CD4-positive, alpha-beta T cell treated with Interleukin-21 for 1 hour (primary cell): ENCODE results near the gene RAD9A.

Source experiments
- DNase-seq: peaks from one replicate; pipeline ENCODE4 v3.0.0-alpha.2; 2020

RAD9A gene

GRCh38 chr11:67429038-67429668, 37.4 kb downstream of the RAD9A start:
- no peak for DNase-seq

GRCh38 chr11:67429722-67430121, 37.9 kb downstream of the RAD9A start:
- no peak for DNase-seq

- no peak for DNase-seq
Observed at GRCh38 chr11:67431346-67432249, 39.8 kb downstream of the RAD9A start.

- DNase-seq: no peak
Observed at GRCh38 chr11:67432655-67433349, 41.0 kb downstream of the RAD9A start.

DNA sequence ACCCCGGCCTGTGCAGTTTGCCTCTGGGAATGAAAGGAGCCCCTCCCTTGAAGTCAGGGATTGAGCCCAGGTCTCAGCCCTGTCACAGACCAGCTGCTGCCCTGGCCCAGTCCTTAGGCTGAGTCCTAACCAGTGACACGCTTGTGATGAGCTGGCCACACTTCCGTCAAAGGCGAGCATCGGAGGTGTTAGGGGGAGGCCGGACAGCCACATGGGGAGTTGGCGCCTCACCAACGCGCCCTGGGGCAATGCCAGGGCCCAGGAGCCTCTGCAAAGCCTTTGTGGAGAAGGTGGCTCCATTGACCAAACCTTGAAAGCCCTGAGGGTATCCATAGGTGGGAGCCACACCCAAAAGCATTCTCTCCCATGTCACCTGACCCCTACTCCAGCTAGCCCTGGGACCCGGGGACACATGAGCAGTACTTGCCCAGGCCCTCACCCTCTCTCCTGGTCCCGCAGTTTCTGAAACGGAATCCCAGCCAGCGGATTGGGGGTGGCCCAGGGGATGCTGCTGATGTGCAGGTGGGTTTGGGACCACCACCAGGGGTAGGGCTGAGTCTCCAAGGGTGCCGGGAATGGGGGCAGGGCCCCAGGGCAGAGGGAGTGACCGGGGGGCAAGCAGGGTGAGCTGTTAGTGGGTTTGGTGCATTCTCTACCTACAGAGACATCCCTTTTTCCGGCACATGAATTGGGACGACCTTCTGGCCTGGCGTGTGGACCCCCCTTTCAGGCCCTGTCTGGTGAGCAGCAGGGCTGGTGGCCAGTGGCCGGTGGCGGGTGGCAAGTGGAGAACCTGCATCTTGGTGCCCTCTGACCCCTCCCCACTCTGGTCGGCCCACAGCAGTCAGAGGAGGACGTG, 42.0 kb downstream of the RAD9A start:
- DNase-seq: no peak

DNA sequence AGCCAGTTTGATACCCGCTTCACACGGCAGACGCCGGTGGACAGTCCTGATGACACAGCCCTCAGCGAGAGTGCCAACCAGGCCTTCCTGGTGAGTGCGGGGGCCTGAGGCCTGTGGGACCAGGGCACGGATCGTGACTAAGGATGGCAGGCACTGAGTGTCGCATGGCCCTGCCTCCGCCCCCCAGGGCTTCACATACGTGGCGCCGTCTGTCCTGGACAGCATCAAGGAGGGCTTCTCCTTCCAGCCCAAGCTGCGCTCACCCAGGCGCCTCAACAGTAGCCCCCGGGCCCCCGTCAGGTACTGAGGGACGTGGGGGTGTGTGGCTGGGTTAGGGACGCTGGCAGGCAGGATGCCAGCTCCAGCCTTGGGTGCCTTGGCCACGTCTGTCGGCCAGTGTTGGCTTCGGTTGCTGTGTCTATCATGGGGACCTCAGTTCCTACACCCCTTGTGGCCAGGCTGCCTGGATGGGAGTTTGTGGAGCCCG, 42.7 kb downstream of the RAD9A start:
- DNase-seq: no peak

- no peak for DNase-seq
Observed at GRCh38 chr11:67435031-67435726, 43.4 kb downstream of the RAD9A start.

DNA sequence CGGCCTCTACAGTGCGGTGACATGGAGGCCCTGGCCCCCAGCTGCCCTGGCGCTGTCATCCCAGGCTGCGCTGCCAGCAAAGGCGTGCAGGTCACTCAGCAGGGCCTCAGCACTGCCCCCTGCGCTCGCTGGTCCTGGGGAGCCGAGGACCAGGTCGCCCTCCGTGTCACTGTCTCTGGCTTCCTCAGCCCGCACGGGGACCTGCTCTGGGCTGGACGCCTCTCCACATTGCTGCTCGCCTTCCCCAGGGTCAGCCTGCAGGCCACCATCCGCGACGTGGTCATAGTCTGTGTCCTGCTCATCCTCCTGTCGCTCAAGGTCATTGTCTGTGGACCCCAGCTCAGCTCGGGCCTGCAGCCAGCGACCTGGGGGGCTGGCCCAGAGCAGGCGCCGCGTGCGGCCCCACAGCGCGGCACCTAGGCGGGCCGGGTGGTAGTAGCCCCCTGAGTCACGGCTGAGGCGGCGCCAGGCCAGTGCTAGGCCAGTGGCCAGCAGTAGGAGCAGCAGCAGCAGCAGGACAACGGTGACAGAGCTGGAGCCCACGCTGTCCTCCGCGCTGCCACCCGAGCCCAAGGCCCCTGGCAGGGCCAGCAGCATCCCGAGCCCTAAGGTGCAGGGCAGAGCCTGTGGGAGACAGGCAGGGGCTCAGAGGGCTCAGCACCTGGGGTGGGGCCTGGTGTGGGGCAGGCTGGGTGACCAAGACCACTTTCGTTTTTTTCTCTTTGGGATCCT, 44.1 kb downstream of the RAD9A start:
- no peak for DNase-seq

DNA sequence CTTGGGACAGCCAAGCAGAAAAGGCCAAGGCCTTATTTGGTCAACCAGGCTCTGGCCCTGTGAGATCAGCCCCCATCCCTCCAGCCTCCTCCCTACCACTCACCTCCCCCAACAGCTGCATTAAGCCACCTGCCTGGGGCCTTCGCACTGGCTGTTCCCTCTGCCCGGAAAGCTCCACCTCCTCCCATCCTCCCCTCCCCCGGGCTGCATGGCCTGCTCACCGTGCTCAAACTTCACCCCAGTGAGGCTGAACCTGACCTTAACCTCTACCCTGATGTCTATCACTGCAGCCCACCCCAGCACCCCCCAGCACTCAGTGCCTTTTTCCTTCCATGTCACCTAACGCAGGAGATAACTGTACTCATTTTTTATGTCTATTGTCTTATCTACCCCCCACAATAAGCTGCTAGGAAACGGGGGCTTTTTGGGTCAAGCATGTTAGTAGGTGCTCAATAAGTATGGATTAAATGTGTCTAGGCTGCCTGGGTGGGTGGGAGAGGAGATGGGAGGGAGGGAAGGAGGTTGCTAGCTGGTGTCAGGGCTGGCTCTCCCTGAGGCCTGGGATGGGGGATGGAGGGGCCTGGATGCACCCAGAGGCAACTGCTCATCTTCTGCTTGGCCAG, 44.8 kb downstream of the RAD9A start:
- peak; percentile 73 for DNase-seq

GRCh38 chr11:67437082-67437808, 45.5 kb downstream of the RAD9A start, which contains the start of gene PTPRCAP:
Gene PTPRCAP (minus strand): TSS chr11:67437682. CDS start chr11:67437619, 63 bp downstream.
- peak; percentile 79 for DNase-seq

GRCh38 chr11:67437809-67438157, 46.0 kb downstream of the RAD9A start:
- no peak for DNase-seq

- DNase-seq: peak; percentile 77
Observed at GRCh38 chr11:67438158-67438902, 46.5 kb downstream of the RAD9A start.

DNA sequence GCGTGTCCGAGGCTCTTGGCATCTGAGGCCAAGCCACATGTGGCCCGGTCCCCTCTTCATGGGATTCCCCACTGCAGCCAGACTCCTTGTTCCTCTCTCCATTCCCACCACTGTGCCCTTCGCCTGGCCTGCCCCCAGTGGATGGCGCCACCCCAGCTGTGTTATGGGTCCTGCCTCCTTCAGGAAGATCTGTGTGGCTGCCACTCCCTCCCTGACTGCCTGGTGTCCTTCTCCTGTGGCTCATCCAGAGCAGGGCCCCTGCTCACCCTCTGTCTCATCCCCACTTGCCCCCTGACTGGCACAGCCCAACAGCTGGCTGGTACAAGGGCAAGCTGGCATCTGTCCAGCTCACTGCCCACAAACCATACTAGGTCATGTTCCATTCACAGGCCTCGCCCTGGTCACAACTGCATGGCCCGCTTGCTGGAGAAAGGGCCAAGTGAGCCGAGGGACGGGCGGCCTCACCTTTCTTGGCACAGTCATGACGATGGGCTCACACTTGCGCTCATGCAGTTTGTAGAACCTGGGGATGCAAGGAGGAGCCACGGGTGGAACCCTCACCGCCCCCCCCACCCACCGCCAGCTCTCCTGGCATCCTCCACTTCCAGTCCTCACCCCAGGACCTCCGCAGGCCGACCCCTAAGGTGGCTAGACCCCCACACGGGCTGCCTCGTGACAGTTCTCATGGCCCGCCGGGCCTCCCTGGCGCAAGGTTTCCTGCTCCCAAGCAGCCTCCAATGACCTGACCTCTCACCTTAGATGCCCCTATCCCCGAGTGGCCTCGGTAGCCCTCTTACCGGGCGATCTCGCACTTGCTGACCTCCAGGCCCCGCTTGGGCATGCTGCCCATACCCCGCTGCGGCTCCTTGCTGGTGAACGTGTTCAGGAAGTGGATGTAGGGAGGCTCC, 47.8 kb downstream of the RAD9A start:
- no peak for DNase-seq

- DNase-seq: no peak
Observed at GRCh38 chr11:67440229-67441097, 48.7 kb downstream of the RAD9A start.

DNA sequence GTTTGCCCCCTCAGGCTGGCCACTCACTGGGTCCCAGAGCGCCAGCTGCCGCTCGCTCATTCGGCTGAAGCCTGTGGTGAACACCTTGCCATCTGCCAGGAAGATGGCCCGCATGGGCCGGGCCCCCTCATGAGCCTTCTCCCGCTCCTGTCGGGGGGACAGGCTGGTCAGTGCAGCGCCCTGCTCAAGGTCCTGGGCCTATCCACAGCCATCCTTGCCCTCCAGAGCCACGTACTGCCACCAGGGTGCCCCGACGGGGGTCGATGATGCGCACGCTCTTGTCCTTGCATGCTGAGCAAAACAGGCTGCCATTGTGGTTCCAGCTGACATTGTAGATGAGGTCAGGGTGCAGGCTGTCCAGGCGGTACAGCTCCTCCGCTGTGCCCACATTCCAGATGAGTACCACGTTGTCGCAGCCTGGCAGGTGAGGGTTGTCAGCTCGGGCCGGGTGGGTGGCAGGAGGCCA, 49.3 kb downstream of the RAD9A start:
- no peak for DNase-seq

GRCh38 chr11:67441731-67442351, 50.1 kb downstream of the RAD9A start:
- peak; percentile 47 for DNase-seq
